OCI-LY3 (cell line): ENCODE results near the gene IQGAP1.

Experiments
- EZH2phosphoT487 ChIP-seq: fragments of 200-600 bp; shearing (Covaris generic); IDR thresholded peaks from 2 replicates; pipeline ENCODE4 v1.6.1; 2018; ENCODE audit warnings: antibody characterized with exemption, mixed run types, low read depth
- TF ChIP-seq, protein P1 (sequence below): fragments of 200-600, 300-600 bp; sonication (generic); IDR thresholded peaks from 2 replicates; pipeline ENCODE4 v1.5.1; 2014; ENCODE audit warnings: antibody characterized with exemption, low read length, low read depth

DNA sequence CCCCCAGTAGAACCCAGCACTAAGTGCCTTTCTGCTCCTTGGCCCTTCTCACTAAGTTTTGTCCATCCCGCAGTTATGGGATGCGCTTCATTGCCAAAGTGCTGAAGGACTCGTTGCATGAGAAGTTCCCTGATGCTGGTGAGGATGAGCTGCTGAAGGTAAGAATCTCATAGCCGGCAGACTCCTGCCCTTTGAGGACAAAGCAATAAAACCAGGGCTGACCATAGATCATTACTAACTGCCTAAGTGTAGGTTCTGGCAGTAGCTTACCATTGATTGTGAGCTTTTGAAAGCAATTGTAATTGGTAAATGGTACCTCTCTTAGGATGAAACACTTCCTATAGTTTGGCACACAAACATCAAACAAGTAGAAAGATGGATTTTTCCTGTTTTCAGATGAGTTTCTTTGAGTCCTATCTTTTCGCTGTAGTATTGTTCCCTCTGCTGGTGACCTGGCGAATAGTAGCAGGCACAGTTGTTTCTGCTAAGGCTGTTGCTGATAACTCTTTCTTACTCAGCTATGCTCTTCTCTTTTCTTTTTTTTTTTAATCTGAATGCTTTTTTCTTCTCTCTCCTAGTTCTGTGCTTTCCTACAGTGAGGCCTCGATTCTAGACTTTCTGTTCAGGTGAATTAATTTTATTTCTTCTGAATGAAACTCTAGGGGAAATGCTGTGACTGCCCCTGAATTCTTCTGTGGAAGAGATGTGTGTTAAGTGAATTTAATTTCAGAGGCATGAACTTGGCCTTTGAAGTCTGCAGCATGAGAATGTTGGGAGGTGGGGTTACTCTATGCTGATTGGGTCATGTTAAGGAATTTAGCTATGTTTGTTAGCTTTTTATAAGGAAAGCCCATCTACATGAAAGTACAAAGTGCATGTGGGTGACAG, 94.3 kb downstream of the IQGAP1 start:
- TF ChIP-seq EZH2phosphoT487: no peak
- TF ChIP-seq, protein P1, sequence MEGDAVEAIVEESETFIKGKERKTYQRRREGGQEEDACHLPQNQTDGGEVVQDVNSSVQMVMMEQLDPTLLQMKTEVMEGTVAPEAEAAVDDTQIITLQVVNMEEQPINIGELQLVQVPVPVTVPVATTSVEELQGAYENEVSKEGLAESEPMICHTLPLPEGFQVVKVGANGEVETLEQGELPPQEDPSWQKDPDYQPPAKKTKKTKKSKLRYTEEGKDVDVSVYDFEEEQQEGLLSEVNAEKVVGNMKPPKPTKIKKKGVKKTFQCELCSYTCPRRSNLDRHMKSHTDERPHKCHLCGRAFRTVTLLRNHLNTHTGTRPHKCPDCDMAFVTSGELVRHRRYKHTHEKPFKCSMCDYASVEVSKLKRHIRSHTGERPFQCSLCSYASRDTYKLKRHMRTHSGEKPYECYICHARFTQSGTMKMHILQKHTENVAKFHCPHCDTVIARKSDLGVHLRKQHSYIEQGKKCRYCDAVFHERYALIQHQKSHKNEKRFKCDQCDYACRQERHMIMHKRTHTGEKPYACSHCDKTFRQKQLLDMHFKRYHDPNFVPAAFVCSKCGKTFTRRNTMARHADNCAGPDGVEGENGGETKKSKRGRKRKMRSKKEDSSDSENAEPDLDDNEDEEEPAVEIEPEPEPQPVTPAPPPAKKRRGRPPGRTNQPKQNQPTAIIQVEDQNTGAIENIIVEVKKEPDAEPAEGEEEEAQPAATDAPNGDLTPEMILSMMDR: peak; percentile 88
